Right hindlimb (tissue), 1 donor: ENCODE measurements around the gene EDN2.

Source experiments
- DNase-seq: peaks from one replicate; pipeline ENCODE4 v3.0.0-alpha.2; 2018

EDN2 gene

GRCh38 chr1:41482001-41482765 is 2.3 kb downstream of the EDN2 start:
- no peak for DNase-seq

DNA sequence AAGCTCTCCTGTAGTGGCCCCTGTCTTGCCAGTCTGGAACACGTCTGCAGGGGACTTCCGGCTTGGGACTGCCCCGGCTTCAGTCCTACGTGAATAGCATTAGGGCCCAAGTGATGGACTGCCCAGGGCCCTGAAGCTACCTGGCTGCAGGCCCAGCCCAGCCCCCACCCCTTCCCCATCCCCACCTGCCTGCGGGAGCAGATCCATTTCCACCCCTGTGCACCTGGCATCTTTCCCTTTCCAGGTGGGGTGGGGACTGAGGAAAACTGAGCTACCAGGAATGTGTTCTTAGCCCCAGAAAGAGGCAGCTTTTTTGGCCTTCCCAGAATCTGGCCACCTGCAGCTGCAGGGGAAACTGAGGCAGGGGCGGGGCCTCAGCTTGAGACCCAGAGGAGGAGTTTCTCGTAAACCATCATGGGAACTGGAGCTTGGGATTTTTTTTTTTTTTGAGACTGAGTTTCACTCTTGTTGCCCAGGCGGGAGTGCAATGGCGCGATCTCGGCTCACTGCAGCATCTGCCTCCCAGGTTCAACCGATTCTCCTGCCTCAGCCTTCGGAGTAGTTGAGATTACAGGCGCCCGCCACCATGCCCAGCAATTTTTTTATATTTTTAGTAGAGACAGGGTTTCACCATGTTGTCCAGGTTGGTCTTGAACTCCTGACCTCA is 3.2 kb downstream of the EDN2 start:
- DNase-seq: no peak

DNA sequence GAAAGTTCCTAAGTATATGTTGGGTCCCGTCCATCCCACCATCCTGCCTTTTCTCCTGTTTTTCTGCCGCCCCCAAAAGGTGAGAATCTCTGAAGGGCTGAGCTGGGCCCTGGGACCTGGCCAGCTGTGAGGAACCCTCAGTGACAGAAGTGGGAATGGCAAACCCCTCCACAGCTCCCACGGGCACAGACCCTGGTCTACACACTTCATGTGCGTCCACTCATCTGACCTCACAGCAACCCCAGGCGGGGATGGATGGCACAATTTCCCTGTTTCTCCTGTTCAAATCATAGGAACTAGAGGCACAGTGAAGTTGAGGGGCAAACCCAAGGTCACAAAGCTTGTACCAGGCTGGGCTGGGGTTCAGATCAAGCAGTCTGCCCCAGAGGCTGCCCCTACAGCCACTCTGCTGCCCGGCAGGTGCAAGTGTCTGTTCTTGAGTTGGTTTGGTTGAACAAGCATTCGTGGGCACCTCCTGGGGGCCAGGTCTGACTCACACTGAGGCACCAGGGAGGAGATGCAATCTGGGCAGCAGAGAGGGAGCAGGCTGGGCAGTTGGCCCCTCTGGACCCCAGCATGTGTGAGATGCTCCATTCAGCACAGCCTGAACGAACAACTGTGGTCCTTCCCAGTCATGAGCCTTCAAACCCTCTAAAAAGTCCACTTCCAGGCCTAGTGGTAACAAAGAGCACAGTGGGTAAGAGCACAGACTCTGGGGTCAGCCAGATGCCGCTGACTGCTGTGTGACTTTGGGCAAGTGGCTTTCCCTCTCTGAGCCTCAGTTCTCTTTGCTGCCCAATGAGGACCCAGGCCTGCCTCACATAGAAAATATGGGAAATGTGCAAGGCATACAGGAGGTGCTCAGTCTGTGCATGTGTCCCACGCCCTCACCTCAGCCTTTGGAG is 4.0 kb downstream of the EDN2 start:
- no peak for DNase-seq

DNA sequence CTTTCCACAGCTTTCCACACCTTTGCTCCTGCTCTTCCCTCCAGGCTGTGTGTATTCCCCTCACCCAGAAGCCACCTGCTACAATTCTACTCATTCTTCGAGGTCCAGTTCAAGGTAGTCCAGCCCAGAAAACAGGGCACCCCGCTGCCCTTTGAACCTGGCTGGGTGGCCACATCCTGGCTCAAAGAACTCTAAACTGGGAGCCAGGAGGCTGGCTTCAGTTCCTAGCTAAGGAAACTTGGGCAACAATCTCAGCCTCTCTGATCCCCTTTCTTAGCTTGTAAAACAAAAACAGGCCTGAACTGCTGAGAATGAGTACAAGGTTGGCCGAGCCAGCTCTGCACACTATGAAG is 4.7 kb downstream of the EDN2 start:
- no peak for DNase-seq

- peak; percentile 82 for DNase-seq
Observed at GRCh38 chr1:41479000-41479807, 5.3 kb downstream of the EDN2 start.

GRCh38 chr1:41478118-41478748 is 6.2 kb downstream of the EDN2 start:
- DNase-seq: no peak

DNA sequence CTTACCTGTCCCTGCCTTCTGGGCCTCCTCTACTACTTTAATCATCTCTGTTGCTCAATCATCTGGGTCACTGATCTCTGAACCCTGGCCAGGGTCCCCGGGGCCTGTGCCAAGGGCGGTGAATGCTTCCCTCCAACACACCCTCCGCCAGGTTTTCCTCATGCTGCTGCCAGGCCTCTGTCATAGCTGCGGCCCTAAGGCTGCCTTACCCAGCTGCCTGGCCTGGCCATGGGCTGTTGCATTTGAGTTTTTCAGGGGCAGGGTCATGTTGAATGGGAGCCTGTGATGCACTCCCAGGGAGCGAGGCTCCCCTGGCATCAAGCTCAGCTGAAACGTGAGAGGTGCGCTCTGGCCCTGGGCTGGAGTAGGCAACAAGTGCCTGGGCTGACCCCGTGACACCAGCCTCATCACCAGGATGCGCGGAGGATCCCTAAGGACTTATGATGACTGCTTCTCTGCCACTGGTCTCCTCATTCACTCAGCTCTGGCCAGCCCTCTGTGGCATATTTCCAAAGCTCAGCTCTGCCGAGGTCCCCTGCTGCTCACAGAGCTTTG is 7.6 kb downstream of the EDN2 start:
- no peak for DNase-seq

GRCh38 chr1:41475859-41476567 is 8.5 kb downstream of the EDN2 start:
- no peak for DNase-seq

- no peak for DNase-seq
Observed at GRCh38 chr1:41475346-41475745, 9.1 kb downstream of the EDN2 start.

GRCh38 chr1:41474490-41475271 is 9.8 kb downstream of the EDN2 start:
- peak; percentile 86 for DNase-seq

GRCh38 chr1:41473738-41474362 is 10.6 kb downstream of the EDN2 start:
- DNase-seq: no peak

GRCh38 chr1:41471658-41472057 is 12.8 kb downstream of the EDN2 start:
- no peak for DNase-seq

DNA sequence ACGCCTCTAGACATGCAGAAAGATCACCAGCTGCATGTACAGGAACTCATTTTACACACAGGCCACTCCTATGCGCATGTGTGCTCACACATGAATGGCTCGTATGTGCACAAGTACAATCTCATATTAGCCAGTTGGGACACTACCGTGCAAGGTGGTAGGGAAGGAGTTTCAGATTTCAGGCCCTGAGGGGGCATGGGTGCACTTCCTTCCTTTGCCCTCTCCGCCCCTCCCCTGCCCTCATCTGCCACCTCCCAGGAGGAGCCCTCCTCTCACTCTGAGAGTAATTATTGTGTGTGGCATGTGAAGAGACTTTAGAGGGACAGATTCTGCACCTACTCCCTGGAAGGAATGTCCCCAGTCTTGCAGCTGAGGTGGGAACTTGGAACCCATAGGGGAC is 14.8 kb downstream of the EDN2 start:
- no peak for DNase-seq

DNA sequence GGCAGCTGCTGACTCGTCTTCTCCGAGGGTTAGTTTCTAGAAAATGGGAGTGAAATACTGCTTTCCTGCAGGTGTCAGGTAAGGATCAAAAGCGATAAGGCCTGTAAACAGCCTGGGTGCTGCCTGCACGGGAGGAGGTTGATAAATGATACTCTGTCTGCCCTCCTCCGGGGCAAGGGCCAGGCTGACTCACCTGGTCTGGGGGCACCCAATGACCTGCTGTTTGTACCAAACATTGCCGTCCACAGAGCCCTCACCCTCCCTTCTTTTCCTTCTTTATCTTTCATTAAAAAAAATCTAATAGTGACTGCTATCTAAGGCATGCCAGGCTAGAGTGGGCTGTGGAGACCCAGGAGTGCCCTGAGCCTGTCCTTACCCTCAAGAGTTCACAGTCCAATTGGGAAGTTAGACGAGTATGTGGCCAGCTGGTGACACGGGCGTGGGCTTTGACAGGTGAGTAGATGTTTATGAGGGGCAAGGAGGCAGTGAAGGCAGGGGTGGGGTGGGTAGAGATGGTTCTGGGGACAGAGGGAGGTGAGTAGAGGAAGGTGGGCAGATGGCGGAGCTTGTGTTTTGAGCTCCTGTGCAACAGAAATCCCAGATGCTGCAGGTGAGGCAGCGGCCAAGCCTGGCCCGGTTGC is 16.2 kb downstream of the EDN2 start:
- no peak for DNase-seq

- DNase-seq: no peak
Observed at GRCh38 chr1:41467673-41468072, 16.8 kb downstream of the EDN2 start.

GRCh38 chr1:41466146-41466545 is 18.3 kb downstream of the EDN2 start:
- no peak for DNase-seq

- DNase-seq: no peak
Observed at GRCh38 chr1:41465741-41466140, 18.7 kb downstream of the EDN2 start.

DNA sequence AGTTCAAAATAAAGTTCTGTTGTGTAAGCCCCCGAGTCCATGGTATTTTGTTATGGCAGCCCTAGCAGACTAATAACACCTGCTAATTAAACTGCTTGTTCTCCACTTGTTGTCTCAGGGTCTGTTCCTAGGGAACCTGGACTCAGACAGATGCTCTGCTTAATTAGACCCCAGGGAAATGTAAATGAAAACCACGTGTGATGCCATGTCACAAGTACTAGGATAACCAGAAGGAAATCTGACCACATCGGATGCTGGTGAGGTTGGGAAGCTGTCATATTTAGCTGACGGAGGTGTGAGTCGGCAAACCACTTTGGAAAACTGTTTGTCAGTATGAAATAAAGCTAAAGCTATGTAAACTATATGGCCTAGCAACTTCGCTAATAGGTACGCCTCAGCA is 19.6 kb downstream of the EDN2 start:
- DNase-seq: no peak

DNA sequence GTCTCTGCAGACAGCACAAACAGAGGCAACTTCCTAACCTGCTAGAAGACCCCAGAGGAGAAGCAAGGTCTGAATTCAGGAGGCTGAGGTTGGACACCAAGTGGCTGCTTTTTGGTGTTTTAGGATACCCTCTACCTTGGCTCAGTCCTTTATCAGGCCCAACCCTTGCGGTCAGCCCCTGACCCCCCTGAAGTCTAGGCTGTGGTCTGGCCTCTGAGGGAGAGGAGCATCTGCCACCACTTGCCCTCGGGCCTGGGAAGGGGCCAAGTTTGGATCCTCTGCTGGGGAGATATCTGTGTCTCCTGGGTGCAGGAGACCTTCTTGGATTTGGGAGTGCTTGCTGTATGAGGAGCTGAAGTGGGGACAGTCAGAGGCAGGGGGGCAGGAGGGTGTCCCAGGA is 21.0 kb downstream of the EDN2 start:
- DNase-seq: no peak

- no peak for DNase-seq
Observed at GRCh38 chr1:41462680-41463004, 21.8 kb downstream of the EDN2 start.
